ENCODE data around the gene UNC93A.
A peak's percentile ranks its signal among the peaks of the same experiment; 100 is the strongest.
"Not testable (repeated sequence)": the region's sequence is repeated elsewhere in the genome, so short reads cannot be mapped to it uniquely, and the experiment has no call there.

The UNC93A gene

DNA sequence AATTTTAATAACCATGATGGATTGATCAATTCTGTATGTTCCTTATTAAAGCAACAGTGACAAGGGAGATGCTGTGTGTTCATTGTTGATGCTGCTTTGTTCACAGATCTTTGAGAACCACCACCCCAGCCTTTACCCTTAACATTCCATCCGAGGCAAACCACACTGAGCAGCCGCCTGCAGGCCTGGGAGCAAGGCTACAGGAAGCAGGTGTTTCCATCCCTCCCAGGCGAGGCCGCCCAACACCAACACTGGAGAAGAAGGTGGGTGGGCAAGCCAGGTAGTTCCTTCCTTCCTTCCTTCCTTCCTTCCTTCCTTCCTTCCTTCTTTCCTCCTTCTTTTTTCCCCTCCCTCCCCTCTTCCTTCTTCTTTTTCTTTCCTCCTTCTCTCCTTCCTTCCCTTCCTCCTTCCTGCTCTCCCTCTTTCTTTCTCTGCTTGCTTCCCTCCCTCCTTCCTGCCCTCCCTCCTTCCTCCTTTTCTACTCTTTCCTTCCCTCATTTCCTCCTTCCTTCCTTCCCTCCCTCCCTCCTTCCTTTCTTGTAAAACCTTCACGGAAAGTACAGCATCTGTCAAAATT lies 47.5 kb downstream of the UNC93A start:
- no peak for DNase-seq

DNA sequence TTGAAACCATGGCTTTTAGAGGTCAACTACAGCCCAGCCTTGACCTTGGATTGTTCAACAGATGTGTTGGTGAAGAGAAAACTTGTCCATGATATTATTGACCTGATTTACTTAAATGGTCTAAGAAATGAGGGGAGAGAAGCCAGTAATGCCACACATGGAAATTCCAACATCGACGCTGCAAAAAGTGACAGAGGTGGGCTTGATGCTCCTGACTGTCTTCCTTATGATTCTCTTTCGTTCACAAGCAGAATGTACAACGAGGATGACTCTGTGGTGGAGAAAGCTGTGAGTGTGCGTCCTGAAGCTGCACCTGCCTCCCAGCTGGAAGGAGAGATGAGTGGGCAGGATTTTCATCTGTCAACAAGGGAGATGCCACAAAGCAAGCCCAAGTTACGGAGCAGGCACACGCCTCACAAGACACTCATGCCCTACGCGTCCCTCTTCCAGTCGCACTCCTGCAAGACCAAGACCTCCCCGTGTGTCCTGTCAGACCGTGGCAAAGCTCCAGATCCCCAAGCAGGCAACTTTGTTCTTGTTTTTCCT lies 50.0 kb downstream of the UNC93A start:
- peak in 1 of 58 donors; percentile 5 for DNase-seq

DNA sequence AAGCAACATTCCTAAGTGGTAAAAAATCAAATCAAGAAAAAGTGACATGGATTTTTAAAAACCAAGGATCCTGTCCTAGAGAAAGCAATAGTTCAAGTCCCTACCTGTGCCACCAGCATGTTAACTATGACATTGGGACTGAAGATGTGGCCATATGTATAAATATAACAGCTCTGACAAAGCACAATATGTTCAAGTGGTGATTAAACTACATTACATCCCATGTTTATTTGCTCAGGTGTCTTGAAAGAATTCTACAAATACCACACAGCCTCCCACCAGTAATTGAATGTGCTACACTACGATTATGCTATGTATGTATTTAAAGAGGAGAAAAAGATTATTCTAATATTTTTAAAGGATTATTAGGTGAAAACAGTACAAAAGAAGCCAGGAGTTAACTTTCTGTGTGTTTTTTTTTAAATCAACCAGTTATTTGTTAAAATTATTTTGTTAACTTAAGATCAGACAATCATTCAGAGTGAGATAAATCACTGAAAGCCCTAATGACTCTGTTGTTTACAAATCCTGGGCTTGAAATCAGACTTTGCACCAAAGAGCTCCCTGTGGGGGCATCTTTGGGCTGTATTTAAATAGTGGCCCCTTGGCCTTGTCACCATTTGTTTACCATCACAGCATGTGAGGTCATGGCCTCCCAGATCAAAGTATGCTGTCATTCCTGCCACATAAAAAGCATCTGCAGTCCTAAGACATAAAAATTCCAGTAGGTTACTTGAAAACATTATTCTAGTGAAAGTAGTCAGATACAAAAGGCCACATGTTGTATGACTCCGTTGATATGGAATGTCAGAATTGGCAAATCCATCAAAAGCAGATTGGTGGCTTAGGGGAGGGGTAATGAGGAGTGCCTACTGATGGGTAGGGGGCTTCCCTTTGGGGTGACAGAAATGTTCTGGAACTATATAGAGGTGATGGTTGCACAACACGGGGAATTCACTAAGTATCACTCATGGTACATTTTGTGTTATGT lies 50.8 kb downstream of the UNC93A start:
- no peak for DNase-seq

DNA sequence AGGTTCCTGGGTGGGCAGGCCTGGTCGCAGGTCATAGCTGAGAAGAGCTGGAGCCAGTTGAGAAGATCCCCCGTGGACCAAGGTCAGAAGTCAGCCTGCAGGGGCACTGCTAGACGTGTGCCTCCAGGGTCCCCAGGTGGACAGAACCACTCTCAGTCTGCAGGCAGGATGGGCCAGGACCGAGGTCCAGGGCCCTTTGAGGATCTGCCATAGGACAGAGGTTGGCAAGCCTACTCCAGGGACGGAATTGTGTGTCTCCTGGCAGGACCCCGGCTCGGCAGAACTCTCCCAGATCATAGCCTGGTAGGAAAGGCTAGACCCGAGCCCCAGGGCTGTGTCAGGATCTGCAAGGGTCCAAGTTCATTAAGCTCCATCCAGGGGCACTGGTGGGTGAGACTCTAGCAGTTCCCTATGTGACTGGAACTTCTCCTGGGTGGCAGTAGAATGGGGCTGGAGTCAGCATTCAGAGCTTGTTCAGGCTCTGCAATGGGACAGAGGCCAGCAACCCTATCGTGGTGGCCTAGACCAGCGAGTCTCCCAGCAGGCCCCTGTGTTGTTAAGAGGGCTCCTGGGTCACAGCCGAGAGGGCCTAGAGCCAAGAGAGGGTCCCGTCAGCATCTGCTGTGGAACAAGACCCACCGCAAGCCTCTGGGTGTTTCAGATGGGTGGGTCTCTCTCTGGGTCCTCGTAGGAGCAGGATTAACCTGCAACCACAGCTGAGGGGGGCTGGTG lies 51.9 kb downstream of the UNC93A start:
- no peak for DNase-seq

DNA sequence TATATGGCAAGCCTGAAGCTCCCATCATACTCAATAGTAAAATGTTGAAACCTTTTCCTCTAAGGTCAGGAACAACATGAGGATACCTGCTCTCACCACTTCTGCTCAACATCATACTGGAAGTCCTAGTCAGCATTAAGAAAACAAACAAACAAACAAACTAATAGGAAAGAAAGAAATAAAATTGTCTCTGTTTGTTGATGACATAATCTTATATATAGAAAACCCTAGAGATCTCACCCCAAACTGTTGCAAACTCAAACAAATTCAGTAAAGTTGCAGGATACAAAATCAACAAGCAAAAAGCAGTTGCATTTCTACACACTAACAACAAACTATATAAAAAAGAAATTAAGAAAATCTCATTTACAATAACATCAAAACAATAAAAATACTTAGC lies 54.2 kb downstream of the UNC93A start:
- DNase-seq: no peak

DNA sequence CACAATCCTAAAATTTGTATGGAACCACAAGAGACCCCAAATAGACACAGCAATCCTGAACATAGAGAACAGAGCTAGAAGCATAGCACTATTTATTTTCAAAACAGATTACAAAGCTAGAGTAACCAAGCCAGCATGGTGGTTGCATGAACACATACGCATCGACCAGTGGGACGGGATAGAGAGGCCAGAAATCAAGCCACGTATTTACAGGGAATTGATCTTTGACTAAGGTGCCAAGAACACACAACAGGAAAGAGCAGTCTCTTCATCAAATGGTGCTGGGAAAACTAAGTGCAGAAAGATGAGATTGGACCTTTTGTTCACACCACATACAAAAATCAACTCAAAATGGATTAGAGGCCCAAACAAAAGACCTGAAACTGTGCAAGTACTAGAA lies 54.8 kb downstream of the UNC93A start:
- no peak for DNase-seq

DNA sequence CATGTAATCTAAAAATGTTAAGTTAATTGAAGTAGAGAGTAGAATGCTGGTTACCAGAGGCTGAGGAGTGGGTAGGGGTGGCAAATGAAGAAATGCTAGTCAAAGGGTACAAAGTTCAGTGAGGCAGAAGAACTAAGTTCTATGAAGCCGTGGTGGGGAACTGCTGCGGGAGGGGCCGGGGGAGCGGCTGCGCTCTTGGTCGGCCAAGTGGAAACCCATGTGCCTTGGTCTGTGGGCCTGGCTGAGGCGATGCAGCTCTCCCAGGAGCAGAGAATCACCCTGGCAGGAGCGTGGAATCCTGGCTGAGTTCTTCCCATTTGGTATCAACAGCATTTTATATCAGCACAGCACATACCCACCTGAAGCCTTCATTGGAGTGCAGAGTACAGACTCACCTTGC lies 56.1 kb downstream of the UNC93A start:
- DNase-seq: no peak

DNA sequence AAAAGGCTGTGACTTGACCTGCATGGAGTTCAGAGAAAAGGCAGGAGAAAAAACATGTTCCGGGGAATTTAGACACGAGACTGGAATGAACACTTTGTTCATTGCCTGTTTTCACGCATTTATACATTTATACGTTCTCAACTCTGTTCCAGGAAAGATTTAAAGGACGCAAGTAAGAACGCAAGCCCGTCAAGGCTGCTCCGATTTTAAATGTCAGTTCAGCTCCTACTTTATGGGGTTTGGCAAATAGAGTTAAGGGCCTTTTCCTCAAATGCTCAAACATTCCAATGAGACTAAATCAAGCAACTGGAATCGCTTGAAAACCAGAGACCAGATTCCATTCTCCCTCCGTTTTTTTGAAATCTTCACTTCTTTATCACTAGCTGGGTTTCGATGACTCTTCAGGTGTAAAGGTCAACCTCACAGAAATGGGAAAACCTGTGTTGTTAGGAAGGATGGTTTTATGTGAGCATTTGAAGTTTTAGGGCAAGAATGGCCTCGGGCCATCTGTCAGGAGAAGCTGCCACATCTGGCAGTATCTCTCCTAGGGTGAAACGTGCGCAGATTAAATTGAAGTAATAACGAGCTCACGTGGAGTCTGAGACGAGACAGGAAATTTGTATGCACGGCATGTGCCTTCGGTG lies 58.6 kb downstream of the UNC93A start:
- DNase-seq: no peak

DNA sequence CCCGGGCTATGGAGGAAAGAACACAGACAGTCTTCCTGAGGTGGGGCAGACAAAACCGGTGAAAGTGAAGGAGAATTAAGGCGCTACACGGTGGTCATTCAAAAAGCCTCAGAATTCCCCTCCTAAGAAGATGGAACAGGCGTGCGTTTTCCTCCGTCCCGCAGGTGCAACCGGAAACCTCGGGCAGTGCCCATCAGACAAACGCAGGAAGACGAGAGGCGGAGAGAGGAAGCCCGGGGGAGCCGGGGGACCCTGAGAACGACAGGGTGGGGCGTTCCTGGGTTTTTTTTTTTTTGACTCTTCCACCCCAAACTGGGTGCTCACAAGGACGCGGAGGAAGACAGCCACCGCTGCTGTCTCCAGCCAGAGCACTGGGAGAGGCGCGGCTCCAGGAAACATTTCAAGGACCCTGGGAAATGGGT lies 59.2 kb downstream of the UNC93A start:
- no peak for DNase-seq

DNA sequence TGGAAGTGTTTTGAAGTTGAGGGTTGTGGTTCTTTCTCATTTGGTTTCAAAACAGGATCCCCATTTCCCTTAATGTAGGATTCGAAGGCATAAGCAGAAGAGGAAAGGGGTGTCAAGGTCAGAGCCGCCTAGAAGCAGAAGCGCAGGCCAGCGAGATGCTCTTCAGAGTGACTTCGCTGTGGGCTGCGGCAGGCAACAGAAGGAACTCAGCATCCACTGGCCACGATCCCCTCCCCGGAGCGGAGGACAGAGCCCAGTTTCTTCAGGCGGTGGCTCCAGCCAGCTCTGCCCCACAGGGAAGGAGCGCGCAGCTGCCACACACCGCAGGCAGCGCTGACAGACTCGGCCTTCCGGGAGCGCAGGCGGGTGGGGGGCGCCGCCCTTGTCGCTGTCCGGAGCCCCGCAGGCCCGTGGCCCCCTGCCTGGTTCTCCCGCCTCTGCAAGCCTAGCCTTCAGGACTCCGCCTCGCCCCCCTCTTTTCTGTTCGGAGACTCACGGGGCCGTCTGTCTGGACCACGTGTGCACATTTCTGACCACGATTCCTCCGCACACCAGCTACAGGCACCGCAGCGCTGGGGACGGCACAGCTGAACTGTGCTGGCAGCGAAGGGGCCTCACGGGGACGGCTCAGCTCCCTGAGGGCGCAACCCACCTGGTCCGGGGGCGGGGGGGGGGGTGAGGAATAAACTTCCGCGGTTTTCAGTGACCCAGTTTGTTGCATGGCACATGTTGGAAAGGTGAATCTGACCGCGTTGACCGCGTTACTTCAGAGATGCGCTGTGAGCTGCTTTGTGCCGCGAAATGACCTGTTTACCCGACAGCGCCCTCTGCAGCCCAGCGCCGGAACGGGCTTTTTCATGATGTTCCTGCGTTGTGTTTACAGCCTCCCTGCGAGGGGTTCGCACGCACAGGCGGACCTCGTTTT lies 59.9 kb downstream of the UNC93A start:
- peak in 45 of 58 donors; percentile 5 to 73 (median 36) for DNase-seq

DNA sequence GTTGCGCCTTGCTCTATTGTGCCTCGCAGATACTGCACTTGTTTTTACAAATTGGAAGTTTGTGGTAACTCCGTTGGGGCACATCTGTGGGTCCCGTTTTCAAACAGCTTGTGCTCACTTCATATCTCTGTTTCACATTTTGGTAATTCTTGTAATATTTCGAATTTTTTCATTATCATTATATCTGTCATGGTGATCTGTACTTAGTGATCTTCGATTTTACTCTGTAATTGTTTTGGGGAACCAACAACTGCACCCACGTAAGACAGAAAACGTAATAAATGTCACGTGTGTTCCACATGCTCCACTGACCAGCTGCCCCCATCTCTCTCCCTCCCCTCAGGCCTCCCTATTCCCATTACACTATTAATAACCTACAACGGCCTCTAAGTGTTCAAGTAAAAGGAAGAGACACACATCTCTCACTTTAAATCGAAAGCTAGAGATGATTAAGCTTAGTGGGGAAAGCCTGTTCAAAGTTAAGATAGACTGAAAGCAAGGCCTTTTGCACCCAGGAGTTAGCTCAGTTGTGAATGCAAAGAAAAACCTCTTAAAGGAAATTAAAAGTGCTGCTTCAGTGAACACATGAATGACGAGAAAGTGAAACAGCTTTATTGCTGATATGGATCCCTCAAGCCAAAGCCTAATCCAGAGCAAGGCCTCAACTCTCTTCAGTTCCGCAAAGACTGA lies 60.7 kb downstream of the UNC93A start:
- no peak for DNase-seq

DNA sequence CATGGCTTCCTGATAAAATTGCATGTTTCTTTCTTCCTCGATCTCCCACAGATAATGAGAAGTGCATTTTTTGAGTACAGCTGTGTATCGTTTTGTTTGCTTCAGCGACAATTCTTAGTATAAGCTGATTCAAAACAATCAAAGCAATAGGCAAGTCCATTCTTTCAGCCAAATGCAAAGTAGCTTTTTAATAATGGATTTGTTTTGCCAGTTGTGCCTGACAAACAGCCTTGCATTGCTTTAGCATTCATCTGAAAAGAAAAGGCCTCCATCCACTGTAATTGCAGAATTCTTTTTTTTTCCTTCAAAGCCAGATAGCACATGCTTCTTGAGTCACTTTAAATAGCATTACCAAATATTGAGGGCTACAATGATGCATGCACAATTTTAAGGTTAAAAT lies 65.8 kb downstream of the UNC93A start:
- no peak for DNase-seq

DNA sequence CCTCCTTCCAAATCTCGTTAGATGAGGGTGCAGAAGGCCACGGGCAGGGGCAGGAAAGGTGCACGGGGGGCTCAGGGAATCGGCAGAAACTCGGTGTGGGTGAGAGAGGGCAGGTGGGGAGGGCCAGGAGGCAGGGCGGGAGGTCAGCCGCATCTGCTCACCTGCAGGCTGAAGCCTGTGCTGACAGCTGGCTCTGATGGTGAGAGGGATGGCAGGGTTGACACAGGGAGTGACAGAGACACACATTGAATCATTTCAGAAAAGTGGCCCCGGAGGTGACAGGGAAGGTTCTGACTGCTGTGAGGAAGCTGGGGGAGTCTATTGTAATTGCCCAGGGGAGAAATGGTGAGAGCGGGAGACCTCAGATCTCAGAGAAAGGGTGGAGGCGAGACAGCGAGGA lies 67.3 kb downstream of the UNC93A start:
- DNase-seq: not testable (repeated sequence)

DNA sequence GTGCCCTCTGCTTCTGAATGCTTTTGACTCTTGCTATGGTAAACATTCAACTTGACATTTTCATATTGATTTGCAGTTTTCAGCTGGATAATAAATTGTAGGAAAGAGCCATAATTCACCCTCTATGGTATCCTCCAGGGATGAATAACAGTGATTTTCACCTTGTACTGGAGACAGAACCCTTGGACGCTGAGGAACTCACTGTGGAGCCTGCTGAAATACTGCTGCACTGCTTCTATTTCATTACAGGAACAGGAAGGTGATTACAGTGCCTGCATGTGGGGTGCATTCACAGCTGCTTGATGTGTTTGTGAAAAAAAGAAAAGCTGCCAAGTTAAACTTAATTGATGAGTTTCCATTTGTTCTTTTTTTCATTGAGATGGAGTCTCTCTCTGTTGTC lies 70.1 kb downstream of the UNC93A start:
- DNase-seq: not testable (repeated sequence)
